Mesenchymal stem cell (in vitro differentiated cells and primary cell): ENCODE data around the gene PIGQ. TPM values are rescaled to one million over a fixed set of nuclear protein-coding genes. Genes with fewer than 3 reads are reported as not detected.
A peak's percentile ranks its signal among the peaks of the same experiment; 100 is the strongest.

ENCODE experiments used
- DNase-seq: peaks from one replicate; pipeline ENCODE4 v3.0.0-alpha.2; 2013
- H2AFZ ChIP-seq: one replicate; pipeline ENCODE4 v1.6.1; 2013; ENCODE audit warnings: low read depth, mild to moderate bottlenecking, control low read depth, inconsistent platforms, low read length, moderate library complexity
- H2AK5ac ChIP-seq: 2 replicates; pipeline ENCODE4 v1.6.1; 2013; ENCODE audit warnings: low read length, moderate library complexity, mild to moderate bottlenecking, inconsistent platforms; ENCODE audit not compliant: severe bottlenecking
- H2BK120ac ChIP-seq: one replicate; pipeline ENCODE4 v1.6.1; 2013; ENCODE audit warnings: low read depth, mild to moderate bottlenecking, inconsistent platforms, low read length, moderate library complexity
- H2BK12ac ChIP-seq, 2 experiments: one replicate each; pipeline ENCODE4 v1.6.1; 2013; ENCODE audit warnings: inconsistent platforms in 2 of 2, low read length in 2 of 2, mild to moderate bottlenecking in 2 of 2, moderate library complexity in 2 of 2, control low read depth in 1 of 2
- H2BK15ac ChIP-seq: one replicate; pipeline ENCODE4 v1.6.1; 2013; ENCODE audit warnings: mild to moderate bottlenecking, low read depth, inconsistent platforms; ENCODE audit not compliant: poor library complexity, severe bottlenecking
- H2BK5ac ChIP-seq: 2 replicates; pipeline ENCODE4 v1.6.1; 2013; ENCODE audit warnings: low read depth, mild to moderate bottlenecking, low read length, control low read depth, inconsistent platforms; ENCODE audit not compliant: poor library complexity, severe bottlenecking
- H3K14ac ChIP-seq, 2 experiments: one replicate each; pipeline ENCODE4 v1.6.1; 2013; ENCODE audit warnings: inconsistent platforms in 2 of 2, low read length in 2 of 2, control low read depth in 1 of 2, mild to moderate bottlenecking in 1 of 2, moderate library complexity in 1 of 2
- H3K18ac ChIP-seq, 2 experiments: one replicate each; pipeline ENCODE4 v1.6.1; 2013; ENCODE audit warnings: inconsistent platforms in 2 of 2, low read length in 2 of 2, control low read depth in 1 of 2, low read depth in 1 of 2, mild to moderate bottlenecking in 1 of 2
- H3K23ac ChIP-seq, 2 experiments: one replicate each; pipeline ENCODE4 v1.6.1; 2013; ENCODE audit warnings: inconsistent platforms in 2 of 2, low read length in 2 of 2, mild to moderate bottlenecking in 2 of 2, moderate library complexity in 2 of 2, control low read depth in 1 of 2
- H3K27ac ChIP-seq: 2 replicates; pipeline ENCODE4 v1.5.1; 2013; ENCODE audit warnings: mild to moderate bottlenecking, moderate library complexity, low read length, control low read depth, inconsistent platforms; ENCODE audit not compliant: poor library complexity, severe bottlenecking
- H3K27me3 ChIP-seq, 2 experiments: 2 replicates each; pipeline versions ENCODE4 v1.6.1 to v1.7.0; 2013; ENCODE audit warnings: low read length in 2 of 2, mild to moderate bottlenecking in 2 of 2, moderate library complexity in 2 of 2, control low read depth in 1 of 2, inconsistent platforms in 1 of 2; ENCODE audit not compliant: control insufficient read depth in 1 of 2, insufficient read depth in 1 of 2
- H3K36me3 ChIP-seq, 2 experiments: 2 replicates each; pipeline versions ENCODE4 v1.6.1 to v1.7.0; 2013; ENCODE audit warnings: low read length in 2 of 2, control low read depth in 1 of 2, inconsistent platforms in 1 of 2, low read depth in 1 of 2, mild to moderate bottlenecking in 1 of 2; ENCODE audit not compliant: insufficient read depth in 2 of 2, control insufficient read depth in 1 of 2
- H3K4ac ChIP-seq, 2 experiments: one replicate each; pipeline ENCODE4 v1.6.1; 2013; ENCODE audit warnings: inconsistent platforms in 2 of 2, low read length in 2 of 2, mild to moderate bottlenecking in 2 of 2, moderate library complexity in 2 of 2, control low read depth in 1 of 2, low read depth in 1 of 2
- H3K4me1 ChIP-seq: 2 replicates; pipeline ENCODE4 v1.6.1; 2013; ENCODE audit warnings: low read depth, low read length, control low read depth; ENCODE audit not compliant: control insufficient read depth, insufficient read depth
- H3K4me2 ChIP-seq: 2 replicates; pipeline ENCODE4 v1.6.1; 2013; ENCODE audit warnings: low read length, mild to moderate bottlenecking, inconsistent platforms; ENCODE audit not compliant: poor library complexity, severe bottlenecking
- H3K4me3 ChIP-seq, 2 experiments: 2 replicates each; pipeline versions ENCODE4 v1.5.1 to v1.7.0; 2013; ENCODE audit warnings: low read length in 2 of 2, mild to moderate bottlenecking in 2 of 2, control low read depth in 1 of 2, low read depth in 1 of 2; ENCODE audit not compliant: insufficient read depth in 1 of 2
- H3K79me1 ChIP-seq: replicated peaks from 2 replicates; pipeline ENCODE4 v1.6.1; 2013; ENCODE audit warnings: mild to moderate bottlenecking, control low read depth, low read length, inconsistent platforms; ENCODE audit not compliant: poor library complexity, severe bottlenecking
- H3K9ac ChIP-seq: 2 replicates; pipeline ENCODE4 v1.7.0; 2013; ENCODE audit warnings: mild to moderate bottlenecking, low read length, moderate library complexity
- H3K9me3 ChIP-seq: 2 replicates; pipeline ENCODE4 v1.7.0; 2013; ENCODE audit warnings: mild to moderate bottlenecking, low read length; ENCODE audit not compliant: control insufficient read depth
- H4K8ac ChIP-seq: one replicate; pipeline ENCODE4 v1.6.1; 2013; ENCODE audit warnings: inconsistent platforms, mild to moderate bottlenecking, low read length, moderate library complexity
- H4K91ac ChIP-seq: one replicate; pipeline ENCODE4 v1.6.1; 2013; ENCODE audit warnings: mild to moderate bottlenecking, low read length, inconsistent platforms
- WGBS: methylation state at CpG from one replicate; pipeline ENCODE4 v1.1.7; 2013; ENCODE audit warnings: mixed read lengths; 5-methylcytosine and 5-hydroxymethylcytosine counted together
- small RNA-seq: library from polyadenylated mRNA; stranded (forward); fragments of <200 nt; extraction: miRNeasy Mini kit (QIAGEN cat#:217004); gene quantifications from one replicate; pipeline ENCODE3, GENCODE V24; 2013; ENCODE audit warnings: low read depth

The PIGQ gene

GRCh38 chr16:632486-633335 lies 62.9 kb downstream of the PIGQ start:
- Histone ChIP-seq H3K27ac (no peak overlapping the region), H3K18ac (no peak overlapping the region), H3K14ac (no peak overlapping the region), H4K8ac (no peak overlapping the region), H3K79me1 (peaks cover 19% of the 10 kb centered on the region), H2BK120ac (no peak overlapping the region), H3K27me3 (no peaks in the 10 kb centered on the region), H3K36me3 (peaks cover 8 to 51% of the 10 kb centered on the region in 2 experiments), H2BK5ac (no peak overlapping the region), H3K9ac (no peak overlapping the region), H4K91ac (peak overlapping the region; percentile 45), H3K9me3 (no peaks in the 10 kb centered on the region), H2AFZ (no peak overlapping the region), H2AK5ac (no peak overlapping the region), H2BK15ac (no peak overlapping the region), H3K4me3 (no peak overlapping the region), H3K23ac (no peak overlapping the region), H3K4me1 (peaks cover 56% of the 10 kb centered on the region), H3K4ac (no peak overlapping the region), H3K4me2 (no peak overlapping the region), H2BK12ac (no peak overlapping the region)
- no peak for DNase-seq
- 96% methylated on average over 66 of the region's 67 CpGs for WGBS

GRCh38 chr16:633336-634050 lies 63.7 kb downstream of the PIGQ start:
- Histone ChIP-seq H3K4me2 (no peak overlapping the region), H3K9ac (no peak overlapping the region), H3K23ac (no peak overlapping the region), H3K18ac (no peak overlapping the region), H3K4ac (no peak overlapping the region), H3K79me1 (peaks cover 19% of the 10 kb centered on the region), H3K27me3 (no peaks in the 10 kb centered on the region), H4K91ac (no peak overlapping the region), H3K4me1 (peaks cover 56% of the 10 kb centered on the region), H3K14ac (no peak overlapping the region), H3K36me3 (peaks cover 3 to 43% of the 10 kb centered on the region in 2 experiments), H4K8ac (peak overlapping the region; percentile 27), H2BK12ac (no peak overlapping the region), H3K4me3 (peak overlapping the region in 1 of 2 experiments; percentile 2), H2AK5ac (no peak overlapping the region), H2BK15ac (no peak overlapping the region), H3K27ac (no peak overlapping the region), H2BK5ac (no peak overlapping the region), H3K9me3 (no peaks in the 10 kb centered on the region), H2BK120ac (no peak overlapping the region), H2AFZ (no peak overlapping the region)
- WGBS: 98% methylated on average over 74 of the region's 74 CpGs
- DNase-seq: no peak

Small RNAs within 50 kb of the gene (small RNA-seq; reads per million reads assigned to genes)
- gene MIR3176: 52.6 reads per million, percentile 90 among the genes with 10 or more reads in this experiment
- 0.86 reads per million for gene MIR5587
- gene Z98883.1: not detected
